Caco-2 (cell line): ENCODE data around the gene CLIC4. TPM values are rescaled to one million over a fixed set of nuclear protein-coding genes. Genes with fewer than 3 reads are reported as not detected.
"Not testable (repeated sequence)": the region's sequence is repeated elsewhere in the genome, so short reads cannot be mapped to it uniquely, and the experiment has no call there.

Source experiments
- BruUV-seq: library from RNA; stranded (reverse); fragments of 400-500 nt; replicated peaks from 2 replicates; lab custom pipeline; 2021; lab: Mats Ljungman, UMichigan
- CTCF ChIA-PET: fragments of 300-600 bp; sonication (Branson Sonifier 250); formaldehyde crosslinking; loops from one replicate; lab custom pipeline; 2022; ENCODE audit warnings: antibody characterized with exemption; lab: Charles Lee
- POLR2A ChIA-PET: fragments of 300-600 bp; sonication (Branson Sonifier 250); formaldehyde crosslinking; loops from one replicate; lab custom pipeline; 2022; ENCODE audit warnings: antibody characterized with exemption; lab: Charles Lee
- DNase-seq, 2 experiments: peaks; one replicate each; pipeline versions ENCODE4 v3.0.0 to v3.0.0-alpha.2; 2020 to 2022
- H3K27me3 ChIP-seq: replicated peaks from 2 replicates; pipeline ENCODE4 v1.6.0; 2011; ENCODE audit warnings: low read length; ENCODE audit not compliant: control insufficient read depth, insufficient read depth
- H3K36me3 ChIP-seq: 2 replicates; pipeline ENCODE4 v1.5.1; 2011; ENCODE audit warnings: low read length; ENCODE audit not compliant: control insufficient read depth, insufficient read depth
- H3K4me1 ChIP-seq: fragments of 250-450 bp; sonication (Bioruptor Pico); 2 replicates; pipeline ENCODE4 v1.5.1; 2020; ENCODE audit warnings: mild to moderate bottlenecking
- H3K4me3 ChIP-seq: 2 replicates; pipeline ENCODE4 v1.5.1; 2011; ENCODE audit warnings: low read depth, mild to moderate bottlenecking, control low read depth, low read length
- H3K9me3 ChIP-seq: fragments of 250-450 bp; sonication (Bioruptor Pico); 2 replicates; pipeline ENCODE4 v1.5.1; 2020; ENCODE audit warnings: mild to moderate bottlenecking, moderate library complexity
- H3K27ac Mint-ChIP-seq: one replicate; pipeline ENCODE4 v1.8.0; 2022; ENCODE audit warnings: mixed read lengths; ENCODE audit not compliant: unreplicated experiment
- H3K27me3 Mint-ChIP-seq: one replicate; pipeline ENCODE4 v1.8.0; 2022; ENCODE audit warnings: mixed read lengths; ENCODE audit not compliant: insufficient read depth, unreplicated experiment
- H3K36me3 Mint-ChIP-seq: one replicate; pipeline ENCODE4 v1.8.0; 2022; ENCODE audit warnings: mild to moderate bottlenecking, mixed read lengths; ENCODE audit not compliant: insufficient read depth, unreplicated experiment
- H3K4me1 Mint-ChIP-seq: one replicate; pipeline ENCODE4 v1.8.0; 2022; ENCODE audit warnings: low read depth, mixed read lengths; ENCODE audit not compliant: unreplicated experiment
- H3K4me3 Mint-ChIP-seq: one replicate; pipeline ENCODE4 v1.8.0; 2022; ENCODE audit warnings: mild to moderate bottlenecking, moderate library complexity, mixed read lengths; ENCODE audit not compliant: unreplicated experiment
- H3K9me3 Mint-ChIP-seq: one replicate; pipeline ENCODE4 v1.8.0; 2022; ENCODE audit warnings: mixed read lengths; ENCODE audit not compliant: unreplicated experiment
- CTCF ChIP-seq, 2 experiments: fragments of 200-600 bp in 1 of 2; IDR thresholded peaks; 1 replicate in 1 of 2; 2 replicates in 1 of 2; pipeline versions ENCODE4 v1.5.1 to v1.8.0; 2011 to 2022; ENCODE audit warnings: antibody characterized with exemption in 1 of 2, control low read depth in 1 of 2, inconsistent platforms in 1 of 2, low read depth in 1 of 2, low read length in 1 of 2, mild to moderate bottlenecking in 1 of 2, moderate library complexity in 1 of 2; ENCODE audit not compliant: insufficient read depth in 1 of 2, severe bottlenecking in 1 of 2, unreplicated experiment in 1 of 2
- intact Hi-C: fragments of 100-400 bp; cut with micrococcal nuclease; formaldehyde crosslinking; loops from one replicate; pipeline ENCODE4 v1.10.0; 2022; ENCODE audit not compliant: unreplicated experiment
- total RNA-seq: library from RNA; stranded (reverse); gene quantifications from 2 replicates; pipeline ENCODE4 v1.2.3, GENCODE V29; 2022

The CLIC4 gene
- total RNA-seq, 1 experiment from 2014 or later: 140 TPM

GRCh38 chr1:24888061-24888970, 143.1 kb downstream of the CLIC4 start:
- peaks cover 3% of the 10 kb centered on the region for H3K27me3 Mint-ChIP-seq
- no peaks in the 10 kb centered on the region for H3K9me3 ChIP-seq
- H3K27ac Mint-ChIP-seq: no peak overlapping the region
- no peaks in the 10 kb centered on the region for H3K36me3 Mint-ChIP-seq
- ChIA-PET POLR2A (no interaction called here), CTCF (no interaction called here)
- no TSS peak for BruUV-seq
- no peaks in the 10 kb centered on the region for H3K36me3 ChIP-seq
- H3K4me3 ChIP-seq: no peak overlapping the region
- no peak for TF ChIP-seq CTCF (IDR thresholded peaks at IDR 0.05; ENCODE audit: insufficient read depth in 1 of 2, low read depth in 1 of 2, low read length in 1 of 2, severe bottlenecking in 1 of 2, unreplicated experiment in 1 of 2)
- H3K4me1 Mint-ChIP-seq: no peaks in the 10 kb centered on the region
- H3K9me3 Mint-ChIP-seq: peaks cover 9% of the 10 kb centered on the region
- no peaks in the 10 kb centered on the region for H3K27me3 ChIP-seq
- intact Hi-C loops: no loop called here
- H3K4me3 Mint-ChIP-seq: no peak overlapping the region
- no peaks in the 10 kb centered on the region for H3K4me1 ChIP-seq
- DNase-seq: no peak

- DNase-seq: no peak
- Mint-ChIP-seq H3K36me3 (no peaks in the 10 kb centered on the region), H3K4me1 (no peaks in the 10 kb centered on the region), H3K4me3 (no peak overlapping the region), H3K27ac (no peak overlapping the region), H3K27me3 (peaks cover 3% of the 10 kb centered on the region), H3K9me3 (peaks cover 9% of the 10 kb centered on the region)
- Histone ChIP-seq H3K4me3 (no peak overlapping the region), H3K36me3 (no peaks in the 10 kb centered on the region), H3K4me1 (no peaks in the 10 kb centered on the region), H3K27me3 (no peaks in the 10 kb centered on the region), H3K9me3 (no peaks in the 10 kb centered on the region)
- no TSS peak for BruUV-seq
- intact Hi-C loops: no loop called here
- CTCF ChIA-PET: no interaction called here
- POLR2A ChIA-PET: no interaction called here
- no peak for TF ChIP-seq CTCF (IDR thresholded peaks at IDR 0.05; ENCODE audit: insufficient read depth in 1 of 2, low read depth in 1 of 2, low read length in 1 of 2, severe bottlenecking in 1 of 2, unreplicated experiment in 1 of 2)
These were observed 143.9 kb downstream of the CLIC4 start for GRCh38 chr1:24888971-24889676.

GRCh38 chr1:24890887-24891286, 145.6 kb downstream of the CLIC4 start:
- Histone ChIP-seq H3K4me1 (no peaks in the 10 kb centered on the region), H3K4me3 (no peak overlapping the region), H3K36me3 (no peaks in the 10 kb centered on the region), H3K27me3 (no peaks in the 10 kb centered on the region), H3K9me3 (no peaks in the 10 kb centered on the region)
- ChIA-PET POLR2A (no interaction called here), CTCF (no interaction called here)
- H3K4me1 Mint-ChIP-seq: no peaks in the 10 kb centered on the region
- no peaks in the 10 kb centered on the region for H3K36me3 Mint-ChIP-seq
- TF ChIP-seq CTCF (IDR thresholded peaks at IDR 0.05; ENCODE audit: insufficient read depth in 1 of 2, low read depth in 1 of 2, low read length in 1 of 2, severe bottlenecking in 1 of 2, unreplicated experiment in 1 of 2): no peak
- H3K4me3 Mint-ChIP-seq: no peak overlapping the region
- intact Hi-C loops: no loop called here
- no TSS peak for BruUV-seq
- H3K27me3 Mint-ChIP-seq: no peaks in the 10 kb centered on the region
- DNase-seq: no peak
- H3K27ac Mint-ChIP-seq: no peak overlapping the region
- peaks cover 9% of the 10 kb centered on the region for H3K9me3 Mint-ChIP-seq

GRCh38 chr1:24891367-24891766, 146.1 kb downstream of the CLIC4 start:
- H3K9me3 Mint-ChIP-seq, H3K36me3 Mint-ChIP-seq, H3K27me3 ChIP-seq, CTCF ChIA-PET, H3K9me3 ChIP-seq, DNase-seq, H3K4me1 Mint-ChIP-seq, H3K36me3 ChIP-seq, H3K4me3 Mint-ChIP-seq, POLR2A ChIA-PET, H3K27me3 Mint-ChIP-seq, intact Hi-C loops, BruUV-seq, H3K4me3 ChIP-seq, H3K27ac Mint-ChIP-seq, H3K4me1 ChIP-seq: not testable (repeated sequence)
